Measurements from ENCODE around the gene PKDCC.

The PKDCC gene

DNA sequence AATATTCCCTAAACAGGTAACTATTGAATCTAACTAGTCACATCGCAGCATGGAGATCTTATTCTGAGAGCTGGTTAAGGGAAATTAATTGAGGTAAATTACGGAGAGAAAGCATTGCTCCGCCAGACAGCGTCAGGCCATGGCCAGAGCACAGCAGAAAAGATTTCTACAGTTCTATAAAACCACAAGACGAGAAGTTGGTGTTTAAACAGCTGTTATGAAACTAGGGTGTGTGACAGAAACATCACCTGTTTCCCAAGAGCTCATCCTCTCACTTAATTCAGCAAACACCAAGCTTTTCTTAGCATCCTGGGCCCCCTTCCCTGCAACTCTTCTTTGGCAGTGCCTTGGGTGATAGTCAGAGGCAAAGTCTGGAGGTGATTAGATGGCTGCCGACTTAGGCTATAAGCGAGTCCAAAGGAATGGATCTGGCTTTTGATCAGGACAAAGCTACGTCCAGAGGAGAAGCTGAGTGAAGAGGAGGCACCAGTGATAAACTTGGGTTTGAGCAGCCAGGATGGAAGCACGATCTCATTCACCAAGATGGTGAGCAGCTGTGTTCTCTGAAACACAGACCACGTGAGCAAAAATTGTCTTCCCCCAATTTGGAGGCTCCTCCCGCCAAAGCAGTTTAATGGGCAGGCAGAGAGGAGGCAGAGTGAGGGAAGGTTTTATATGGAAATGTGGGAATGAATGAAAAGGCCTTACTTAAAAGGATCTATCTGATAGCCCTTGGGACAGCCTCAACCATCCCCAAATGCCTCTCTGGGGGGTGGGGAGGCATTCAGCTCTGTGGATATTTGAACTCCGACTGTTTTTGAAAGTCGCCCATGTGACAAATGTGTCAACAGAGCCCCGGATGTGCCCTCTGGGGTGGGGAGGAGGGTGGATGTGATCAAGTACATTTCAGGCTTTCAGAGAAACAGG, 57.8 kb downstream of the PKDCC start:
- DNase-seq (ENCODE audit: low read depth) = no peak

DNA sequence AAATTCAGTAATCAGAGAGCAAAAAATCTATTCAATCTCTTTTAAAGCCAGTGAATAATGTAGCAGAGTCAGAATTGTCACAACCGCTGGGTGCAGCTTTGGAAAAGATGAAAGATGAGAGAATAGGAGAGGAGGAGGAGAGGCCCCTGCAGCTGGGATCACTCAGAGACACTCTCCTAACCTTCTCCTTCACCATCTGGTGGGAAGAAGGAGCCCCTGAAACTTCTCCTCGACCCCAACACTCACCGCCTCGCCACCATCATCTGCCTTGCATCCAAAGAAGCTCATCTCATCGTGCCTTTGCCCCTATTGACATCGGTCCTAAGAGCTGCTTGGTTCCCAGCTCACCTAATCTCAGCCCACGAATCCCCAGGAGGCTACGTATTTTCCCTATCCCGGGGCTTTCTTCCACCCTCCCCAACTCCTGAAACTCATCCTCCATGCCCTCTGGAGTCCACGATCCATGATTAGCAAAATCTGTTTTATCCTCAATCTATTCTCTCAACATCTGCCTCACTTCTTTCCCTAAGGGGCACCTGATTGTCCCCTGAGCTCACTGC, 58.5 kb downstream of the PKDCC start:
- no peak for DNase-seq (ENCODE audit: low read depth)

DNA sequence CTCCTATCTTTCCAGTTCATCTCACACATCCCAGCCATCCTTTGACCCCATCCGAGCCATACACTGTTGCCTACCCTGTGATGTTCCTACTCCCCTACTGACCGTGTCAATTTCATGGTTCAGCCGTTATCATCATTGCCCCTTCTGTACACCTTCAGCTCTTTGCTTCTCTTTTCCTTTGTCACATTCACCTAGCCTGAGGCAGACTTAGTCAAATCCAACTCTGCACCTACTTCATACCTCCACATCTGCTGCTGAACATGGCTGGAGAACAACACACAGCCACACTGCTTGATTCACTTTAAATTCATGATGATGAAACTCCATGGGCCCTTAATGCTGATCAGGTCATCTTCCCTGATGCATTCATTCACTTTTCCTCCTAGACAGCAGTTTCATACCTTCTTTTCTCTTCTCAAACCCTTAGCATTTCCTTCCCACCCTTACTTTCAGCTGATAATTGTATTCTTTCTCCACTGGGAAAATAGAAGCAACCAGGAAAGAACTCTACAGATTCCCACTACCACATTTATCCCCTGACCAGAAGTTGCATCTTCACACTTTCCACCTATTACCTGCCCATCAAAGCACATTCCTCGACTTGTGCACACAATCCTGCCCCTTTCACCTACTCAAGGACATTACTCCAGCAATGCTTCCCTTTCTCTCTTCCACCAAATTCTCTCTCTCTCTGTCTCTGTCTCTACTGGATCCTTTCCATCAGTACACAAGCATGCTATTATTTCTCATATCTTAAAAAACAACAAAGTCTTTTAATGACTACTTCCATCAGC, 59.6 kb downstream of the PKDCC start:
- DNase-seq (ENCODE audit: low read depth) = no peak

All from CMK (cell line).